Neural cell (in vitro differentiated cells): ENCODE measurements around the gene CELSR1. TPM values are rescaled to one million over a fixed set of nuclear protein-coding genes. Genes with fewer than 3 reads are reported as not detected.

Experiments used
- H2AFZ ChIP-seq: fragments of 200-600, 300-800 bp; sonication (generic), shearing (Covaris generic); 2 replicates; pipeline ENCODE4 v1.6.0; 2014; ENCODE audit warnings: low read depth, mild to moderate bottlenecking, antibody characterized with exemption, low read length, moderate library complexity
- H3F3A ChIP-seq: fragments of 200-600 bp; shearing (Covaris generic); 2 replicates; pipeline ENCODE4 v1.6.1; 2016; ENCODE audit warnings: mild to moderate bottlenecking, moderate library complexity, mixed read lengths, antibody characterized with exemption, low read length; ENCODE audit not compliant: insufficient read depth, poor library complexity, severe bottlenecking
- H3K27ac ChIP-seq: fragments of 200-600, 300-800 bp; sonication (generic), shearing (Covaris generic); 2 replicates; pipeline ENCODE4 v1.5.1; 2014; ENCODE audit warnings: mild to moderate bottlenecking, low read length, moderate library complexity
- H3K27me3 ChIP-seq: fragments of 300-800, 200-600 bp; sonication (generic), shearing (Covaris generic); 2 replicates; pipeline ENCODE4 v1.6.0; 2014; ENCODE audit warnings: mild to moderate bottlenecking, low read depth, low read length, moderate library complexity; ENCODE audit not compliant: insufficient read depth
- H3K36me3 ChIP-seq: fragments of 300-800, 200-600 bp; sonication (generic), shearing (Covaris generic); 2 replicates; pipeline ENCODE4 v1.5.1; 2014; ENCODE audit warnings: mild to moderate bottlenecking, antibody characterized with exemption, low read length, moderate library complexity; ENCODE audit not compliant: insufficient read depth
- H3K4me2 ChIP-seq: fragments of 300-800, 200-600 bp; sonication (generic), shearing (Covaris generic); 2 replicates; pipeline ENCODE4 v1.6.0; 2014; ENCODE audit warnings: mild to moderate bottlenecking, low read length
- H3K4me3 ChIP-seq: fragments of 300-800, 200-600 bp; sonication (generic), shearing (Covaris generic); 2 replicates; pipeline ENCODE4 v1.5.1; 2014; ENCODE audit warnings: mild to moderate bottlenecking, low read length, moderate library complexity
- H3K79me2 ChIP-seq: fragments of 200-600 bp; shearing (Covaris generic); replicated peaks from 2 replicates; pipeline ENCODE4 v1.6.0; 2014; ENCODE audit warnings: mild to moderate bottlenecking, low read length, moderate library complexity; ENCODE audit not compliant: insufficient read depth
- H3K9ac ChIP-seq: fragments of 300-800, 200-600 bp; sonication (generic), shearing (Covaris generic); 2 replicates; pipeline ENCODE4 v1.6.1; 2016; ENCODE audit warnings: mild to moderate bottlenecking, low read length, mixed read lengths
- H3K9me2 ChIP-seq: fragments of 200-600 bp; shearing (Covaris generic); 2 replicates; pipeline ENCODE4 v1.6.1; 2016; ENCODE audit warnings: mild to moderate bottlenecking, low read length, mixed read lengths; ENCODE audit not compliant: insufficient read depth
- H3K9me3 ChIP-seq: fragments of 200-600, 300-800 bp; sonication (generic), shearing (Covaris generic); 2 replicates; pipeline ENCODE4 v1.6.1; 2016; ENCODE audit warnings: mild to moderate bottlenecking, mixed run types, low read length, moderate library complexity, mixed read lengths
- H4K20me1 ChIP-seq: fragments of 200-600 bp; shearing (Covaris generic); 2 replicates; pipeline ENCODE4 v1.6.1; 2016; ENCODE audit warnings: mild to moderate bottlenecking, mixed run types; ENCODE audit not compliant: insufficient read depth
- CTCF ChIP-seq: fragments of 450-650 bp; IDR thresholded peaks from 2 replicates; pipeline ENCODE4 v1.5.1; 2014; ENCODE audit warnings: antibody characterized with exemption, mild to moderate bottlenecking, moderate library complexity; ENCODE audit not compliant: poor library complexity, severe bottlenecking
- EP300 ChIP-seq: fragments of 450-650 bp; conservative IDR thresholded peaks from 2 replicates; pipeline ENCODE4 v1.6.1; 2014; ENCODE audit warnings: antibody characterized with exemption, mild to moderate bottlenecking, moderate library complexity; ENCODE audit not compliant: poor library complexity, severe bottlenecking
- EZH2 ChIP-seq: fragments of 200-600, 300-800 bp; shearing (Covaris generic), sonication (generic); IDR thresholded peaks from 2 replicates; pipeline ENCODE4 v1.6.1; 2014; ENCODE audit warnings: antibody characterized with exemption, low read length, borderline replicate concordance, mild to moderate bottlenecking; ENCODE audit not compliant: insufficient read depth, poor library complexity, severe bottlenecking
- MXI1 ChIP-seq: fragments of 450-650 bp; conservative IDR thresholded peaks from 2 replicates; pipeline ENCODE4 v1.6.1; 2014; ENCODE audit warnings: antibody characterized with exemption, mild to moderate bottlenecking; ENCODE audit not compliant: poor library complexity, severe bottlenecking
- POLR2AphosphoS5 ChIP-seq: IDR thresholded peaks from 2 replicates; pipeline ENCODE4 v1.6.1; 2012
- RAD21 ChIP-seq: fragments of 450-650 bp; conservative IDR thresholded peaks from 2 replicates; pipeline ENCODE4 v1.6.1; 2014; ENCODE audit warnings: antibody characterized with exemption, mild to moderate bottlenecking, moderate library complexity
- REST ChIP-seq: IDR thresholded peaks from 2 replicates; pipeline ENCODE4 v1.6.1; 2012; ENCODE audit warnings: borderline replicate concordance
- SMC3 ChIP-seq: fragments of 450-650 bp; conservative IDR thresholded peaks from 2 replicates; pipeline ENCODE4 v1.6.1; 2014; ENCODE audit warnings: antibody characterized with exemption, mild to moderate bottlenecking, moderate library complexity; ENCODE audit not compliant: poor library complexity
- TAF1 ChIP-seq: IDR thresholded peaks from 2 replicates; pipeline ENCODE4 v1.6.1; 2012; ENCODE audit warnings: low read depth
- polyA plus RNA-seq: library from polyadenylated mRNA; depleted of rRNA; stranded (reverse); fragments of >200 nt; gene quantifications from 2 replicates; pipeline ENCODE4 v1.2.3, GENCODE V29; 2014

The CELSR1 gene
- polyA plus RNA-seq, 1 donor from 2014 or later: 0.14 TPM

DNA sequence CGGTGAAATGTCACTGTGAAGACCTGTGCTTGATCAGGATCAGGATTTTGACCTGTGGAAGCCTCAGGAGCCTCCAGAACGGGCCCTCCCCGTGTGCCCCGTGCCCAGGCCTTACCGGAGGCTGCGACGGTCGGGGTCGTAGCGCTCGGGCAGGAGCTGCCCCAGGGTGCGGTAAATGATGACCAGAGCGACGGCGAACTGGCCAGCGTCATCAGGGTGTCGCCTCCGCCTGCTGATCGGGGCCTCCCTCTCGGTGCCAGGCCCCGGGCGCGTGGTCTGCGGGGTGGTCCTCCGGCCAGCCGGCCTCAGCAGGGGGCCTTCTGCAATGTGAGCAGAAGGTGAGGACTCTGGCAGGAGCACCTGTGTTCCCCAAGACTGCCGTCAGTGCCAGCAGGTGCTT is 155.7 kb downstream of the CELSR1 start:
- Histone ChIP-seq H3K4me2 (no peak overlapping the region), H3K79me2 (no peaks in the 10 kb centered on the region), H4K20me1 (no peaks in the 10 kb centered on the region), H2AFZ (no peak overlapping the region), H3K27ac (no peak overlapping the region), H3K9me2 (no peaks in the 10 kb centered on the region), H3K27me3 (no peaks in the 10 kb centered on the region), H3K36me3 (no peaks in the 10 kb centered on the region), H3K9me3 (no peaks in the 10 kb centered on the region), H3K4me3 (no peak overlapping the region), H3F3A (no peaks in the 10 kb centered on the region), H3K9ac (no peak overlapping the region)
- TF ChIP-seq EP300 (no peak), MXI1 (no peak), RAD21 (no peak)

GRCh38 chr22:46381142-46381541 is 156.3 kb downstream of the CELSR1 start:
- Histone ChIP-seq H3K9me3 (no peaks in the 10 kb centered on the region), H3K36me3 (no peaks in the 10 kb centered on the region), H2AFZ (no peak overlapping the region), H3K9me2 (no peaks in the 10 kb centered on the region), H3K4me2 (no peak overlapping the region), H3F3A (no peaks in the 10 kb centered on the region), H3K27ac (no peak overlapping the region), H3K4me3 (no peak overlapping the region), H4K20me1 (no peaks in the 10 kb centered on the region), H3K9ac (no peak overlapping the region), H3K79me2 (no peaks in the 10 kb centered on the region), H3K27me3 (no peaks in the 10 kb centered on the region)
- no peak for TF ChIP-seq MXI1
- no peak for TF ChIP-seq TAF1
- no peak for TF ChIP-seq RAD21
- TF ChIP-seq CTCF: no peak
- TF ChIP-seq EP300: no peak
- TF ChIP-seq POLR2AphosphoS5: no peak
- no peak for TF ChIP-seq SMC3
- no peak for TF ChIP-seq REST
- no peak for TF ChIP-seq EZH2

DNA sequence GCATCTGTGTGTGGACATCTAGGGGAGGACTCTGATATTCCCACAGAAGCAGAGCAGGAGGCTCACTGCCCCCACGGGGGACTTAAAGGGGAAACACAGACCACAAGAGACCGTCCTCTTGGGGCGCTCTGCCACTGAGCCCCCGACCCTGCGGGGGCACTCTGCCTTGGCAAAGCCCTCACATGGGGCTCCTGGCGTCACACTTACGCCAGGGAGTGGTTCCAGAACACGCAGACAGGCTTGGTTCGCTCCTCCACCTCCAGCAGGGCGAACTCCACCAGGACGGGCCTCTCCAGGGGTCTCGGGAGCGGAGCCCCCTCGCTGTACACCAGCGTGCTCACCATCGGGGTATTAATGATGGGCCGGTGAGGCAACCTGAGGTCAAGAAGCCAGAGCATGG is 156.8 kb downstream of the CELSR1 start:
- H3K27ac ChIP-seq: no peak overlapping the region

More for the DNA sequence above, 156.8 kb downstream of the CELSR1 start:
- Histone ChIP-seq H3F3A (no peaks in the 10 kb centered on the region), H4K20me1 (no peaks in the 10 kb centered on the region), H3K36me3 (no peaks in the 10 kb centered on the region), H3K4me3 (no peak overlapping the region), H3K4me2 (no peak overlapping the region), H3K79me2 (no peaks in the 10 kb centered on the region), H3K9me2 (no peaks in the 10 kb centered on the region), H3K9me3 (no peaks in the 10 kb centered on the region), H2AFZ (no peak overlapping the region), H3K9ac (no peak overlapping the region), H3K27me3 (no peaks in the 10 kb centered on the region)
- TF ChIP-seq RAD21: no peak
- TF ChIP-seq CTCF: no peak
- TF ChIP-seq TAF1: no peak
- TF ChIP-seq SMC3: no peak
- TF ChIP-seq POLR2AphosphoS5: no peak
- no peak for TF ChIP-seq REST
- no peak for TF ChIP-seq EZH2
- TF ChIP-seq MXI1: no peak
- no peak for TF ChIP-seq EP300
